ENCODE data around the gene PRKCE. TPM values are rescaled to one million over a fixed set of nuclear protein-coding genes. Genes with fewer than 3 reads are reported as not detected.

PRKCE gene
- total and polyA plus RNA-seq, 3 donors from 2014 or later = 27.4 to 35.8 (median 33.1) TPM

DNA sequence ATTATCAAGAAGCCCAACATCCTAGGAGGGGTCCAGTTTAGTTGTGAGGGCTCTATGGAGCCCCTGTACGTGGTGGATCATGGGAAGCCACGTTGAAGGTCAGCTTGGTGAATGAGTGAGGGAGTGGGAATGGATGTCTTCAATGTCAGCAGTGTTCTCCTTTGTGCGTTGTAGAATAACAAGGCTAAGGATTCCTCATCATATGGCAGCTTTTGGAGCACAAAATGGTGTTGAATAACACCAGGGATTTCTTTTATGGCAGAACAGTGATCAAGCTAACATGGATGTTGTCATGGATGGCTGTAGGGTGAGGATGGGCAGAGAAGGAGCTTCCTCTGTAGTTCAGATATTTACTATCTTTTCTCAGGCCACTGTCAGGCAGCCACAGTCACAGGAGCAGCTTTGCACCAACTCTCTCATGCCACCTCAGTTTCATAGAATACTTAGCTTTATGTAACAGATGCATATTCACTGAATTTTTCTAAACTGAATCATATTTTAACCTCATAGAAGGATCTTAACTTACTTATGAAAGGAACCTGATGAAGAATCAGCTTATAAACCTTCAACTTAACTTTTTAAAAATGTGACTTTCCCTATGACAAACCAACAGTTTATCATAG is 361.3 kb downstream of the PRKCE start:
- no peaks in the 10 kb centered on the region for H3K36me3 ChIP-seq (ENCODE audit: low read depth, missing control alignments)
- no peak for DNase-seq
- no peaks in the 10 kb centered on the region for H3K9me3 ChIP-seq
- H3K27me3 ChIP-seq = no peaks in the 10 kb centered on the region
- H3K4me1 ChIP-seq = no peaks in the 10 kb centered on the region
- intact Hi-C loops (cut with DNase I; ENCODE audit: low total_unique reads) = no loop called here
- no peak for TF ChIP-seq POLR2A (IDR thresholded peaks at IDR 0.05)
- TF ChIP-seq, protein P1, sequence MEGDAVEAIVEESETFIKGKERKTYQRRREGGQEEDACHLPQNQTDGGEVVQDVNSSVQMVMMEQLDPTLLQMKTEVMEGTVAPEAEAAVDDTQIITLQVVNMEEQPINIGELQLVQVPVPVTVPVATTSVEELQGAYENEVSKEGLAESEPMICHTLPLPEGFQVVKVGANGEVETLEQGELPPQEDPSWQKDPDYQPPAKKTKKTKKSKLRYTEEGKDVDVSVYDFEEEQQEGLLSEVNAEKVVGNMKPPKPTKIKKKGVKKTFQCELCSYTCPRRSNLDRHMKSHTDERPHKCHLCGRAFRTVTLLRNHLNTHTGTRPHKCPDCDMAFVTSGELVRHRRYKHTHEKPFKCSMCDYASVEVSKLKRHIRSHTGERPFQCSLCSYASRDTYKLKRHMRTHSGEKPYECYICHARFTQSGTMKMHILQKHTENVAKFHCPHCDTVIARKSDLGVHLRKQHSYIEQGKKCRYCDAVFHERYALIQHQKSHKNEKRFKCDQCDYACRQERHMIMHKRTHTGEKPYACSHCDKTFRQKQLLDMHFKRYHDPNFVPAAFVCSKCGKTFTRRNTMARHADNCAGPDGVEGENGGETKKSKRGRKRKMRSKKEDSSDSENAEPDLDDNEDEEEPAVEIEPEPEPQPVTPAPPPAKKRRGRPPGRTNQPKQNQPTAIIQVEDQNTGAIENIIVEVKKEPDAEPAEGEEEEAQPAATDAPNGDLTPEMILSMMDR (IDR thresholded peaks at IDR 0.05) = no peak
- 62 to 94% methylated on average over 3 of the region's 3 CpGs for WGBS, 2 donors
- H3K4me3 ChIP-seq = no peak overlapping the region
- no peak overlapping the region for H3K27ac ChIP-seq

DNA sequence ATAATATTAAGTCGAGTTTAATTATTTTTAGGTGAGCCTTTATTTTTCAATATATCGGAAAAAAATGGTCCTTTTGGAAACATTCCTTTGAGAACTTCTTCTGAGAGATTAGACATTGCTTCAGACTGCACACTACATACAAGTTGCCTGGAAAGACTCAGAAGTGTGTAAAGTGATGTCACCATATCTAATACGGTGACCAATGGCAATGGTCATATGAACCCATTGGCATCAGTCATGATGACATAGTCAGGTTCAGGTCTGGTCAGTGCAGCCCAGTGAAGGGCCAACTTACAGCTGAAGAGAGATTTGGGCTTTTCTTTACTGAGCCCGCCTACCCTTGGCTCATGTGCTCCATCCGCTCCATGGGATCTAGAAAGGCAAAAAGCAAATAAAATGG is 362.3 kb downstream of the PRKCE start:
- no peak overlapping the region for H3K4me3 ChIP-seq
- no peaks in the 10 kb centered on the region for H3K9me3 ChIP-seq
- no peak for DNase-seq
- no peaks in the 10 kb centered on the region for H3K27me3 ChIP-seq
- 88 to 96% methylated on average over 5 of the region's 5 CpGs for WGBS, 2 donors
- TF ChIP-seq, protein P1 (IDR thresholded peaks at IDR 0.05) = no peak
- TF ChIP-seq POLR2A (IDR thresholded peaks at IDR 0.05) = no peak
- intact Hi-C loops (cut with DNase I; ENCODE audit: low total_unique reads) = no loop called here
- H3K27ac ChIP-seq = no peak overlapping the region
- no peaks in the 10 kb centered on the region for H3K36me3 ChIP-seq (ENCODE audit: low read depth, missing control alignments)
- no peaks in the 10 kb centered on the region for H3K4me1 ChIP-seq

- DNase-seq = no peak
- Histone ChIP-seq H3K4me1 (no peaks in the 10 kb centered on the region), H3K9me3 (no peaks in the 10 kb centered on the region), H3K27me3 (no peaks in the 10 kb centered on the region), H3K4me3 (no peak overlapping the region), H3K36me3 (ENCODE audit: low read depth, missing control alignments) (no peaks in the 10 kb centered on the region), H3K27ac (no peak overlapping the region)
- no peak for TF ChIP-seq POLR2A (IDR thresholded peaks at IDR 0.05)
- TF ChIP-seq, protein P1 (IDR thresholded peaks at IDR 0.05) = no peak
- 58 to 61% methylated on average over 6 of the region's 6 CpGs for WGBS, 2 donors
- intact Hi-C loops (cut with DNase I; ENCODE audit: low total_unique reads) = no loop called here
These were observed 363.6 kb downstream of the PRKCE start for GRCh38 chr2:46014911-46015654.

DNA sequence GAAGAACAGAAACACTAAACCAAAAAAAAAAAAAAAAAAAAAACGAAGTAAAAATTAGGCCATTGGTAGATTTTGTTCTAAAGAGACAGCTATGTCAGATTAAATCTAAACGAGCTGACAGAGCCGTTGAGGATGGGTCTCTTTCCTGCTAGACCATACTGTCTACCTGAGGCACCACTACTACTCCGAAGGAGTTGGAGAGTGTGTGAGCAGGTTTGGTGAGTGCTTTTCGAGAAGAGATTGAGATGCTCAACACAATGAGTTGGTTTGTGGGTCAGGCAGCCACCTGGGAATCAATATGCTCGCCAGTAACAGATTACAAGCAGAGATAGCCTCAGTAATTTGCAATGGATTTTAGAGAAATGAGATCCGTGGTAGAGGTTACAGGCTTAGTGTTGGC is 364.2 kb downstream of the PRKCE start:
- no peaks in the 10 kb centered on the region for H3K27me3 ChIP-seq
- DNase-seq = no peak
- intact Hi-C loops (cut with DNase I; ENCODE audit: low total_unique reads) = no loop called here
- H3K27ac ChIP-seq = no peak overlapping the region
- H3K4me1 ChIP-seq = no peaks in the 10 kb centered on the region
- no peaks in the 10 kb centered on the region for H3K36me3 ChIP-seq (ENCODE audit: low read depth, missing control alignments)
- no peak for TF ChIP-seq POLR2A (IDR thresholded peaks at IDR 0.05)
- TF ChIP-seq, protein P1 (IDR thresholded peaks at IDR 0.05) = no peak
- no peaks in the 10 kb centered on the region for H3K9me3 ChIP-seq
- WGBS, 2 donors = 70 to 71% methylated on average over 7 of the region's 7 CpGs
- no peak overlapping the region for H3K4me3 ChIP-seq
